SKM-1 treated with dmso at 0.1 percent for 144 hours (cell line): ENCODE measurements around the gene ATE1.
A peak's percentile ranks its signal among the peaks of the same experiment; 100 is the strongest.

Experiments
- DNase-seq: peaks from one replicate; lab custom pipeline; 2025; ENCODE audit not compliant: unreplicated experiment; lab: John Stamatoyannopoulos, UW

ATE1 gene

DNA sequence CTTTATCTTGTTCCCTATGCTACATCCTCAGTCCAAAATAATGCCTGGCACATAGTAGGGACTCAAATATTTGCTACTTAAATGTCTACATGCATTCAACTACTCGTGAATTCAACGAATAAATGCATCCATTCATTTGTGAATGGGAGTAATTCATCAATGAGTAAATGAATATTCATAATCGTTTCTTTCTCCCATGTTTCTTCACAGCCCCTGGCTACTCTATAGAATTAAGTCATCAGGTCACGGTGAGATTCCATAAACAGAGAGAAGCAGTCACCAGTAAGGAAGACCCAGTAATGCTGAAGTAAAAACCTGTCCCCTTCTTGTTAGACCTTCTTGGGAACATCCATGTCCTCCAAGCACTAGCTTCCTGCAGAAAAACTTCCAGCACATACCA lies 48.4 kb downstream of the ATE1 start:
- DNase-seq, result no peak

DNA sequence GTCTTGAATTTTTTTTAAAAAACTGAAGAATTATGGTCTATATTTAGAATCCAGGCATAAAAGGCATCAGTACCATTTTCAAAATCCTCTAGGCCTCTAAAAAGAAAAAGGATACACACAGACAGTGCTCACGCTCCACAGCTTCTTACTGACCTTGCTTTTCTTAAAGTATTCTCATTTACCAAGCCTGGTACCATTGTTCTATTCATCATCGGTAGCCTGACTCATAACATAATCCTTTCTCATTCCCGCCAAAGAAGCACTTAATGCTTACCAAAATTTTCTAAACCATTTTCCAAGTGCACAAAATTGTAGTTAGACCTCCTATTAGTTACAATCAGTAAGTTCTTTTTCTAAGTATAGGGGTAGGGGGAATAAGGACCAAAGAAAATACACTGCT lies 54.6 kb downstream of the ATE1 start:
- DNase-seq, result no peak

DNA sequence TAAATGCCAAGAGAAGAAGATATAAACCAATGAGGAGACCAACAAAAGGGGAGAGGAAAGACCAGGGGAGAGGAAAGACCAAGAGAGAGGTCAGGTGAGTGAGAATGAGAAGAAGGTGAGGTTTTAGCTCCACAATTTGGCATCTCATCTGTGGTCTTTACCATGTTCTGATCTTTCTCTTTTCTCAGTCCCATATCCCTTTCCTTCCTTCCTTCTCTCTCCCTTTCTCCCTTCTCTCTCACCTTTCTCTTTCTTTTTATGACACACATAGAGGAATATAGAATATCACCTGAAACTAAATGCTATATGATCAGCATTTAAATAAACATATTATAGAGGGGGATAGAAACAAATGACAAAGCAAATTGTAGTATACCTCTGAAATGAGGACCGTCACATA lies 57.4 kb downstream of the ATE1 start:
- no peak for DNase-seq

DNA sequence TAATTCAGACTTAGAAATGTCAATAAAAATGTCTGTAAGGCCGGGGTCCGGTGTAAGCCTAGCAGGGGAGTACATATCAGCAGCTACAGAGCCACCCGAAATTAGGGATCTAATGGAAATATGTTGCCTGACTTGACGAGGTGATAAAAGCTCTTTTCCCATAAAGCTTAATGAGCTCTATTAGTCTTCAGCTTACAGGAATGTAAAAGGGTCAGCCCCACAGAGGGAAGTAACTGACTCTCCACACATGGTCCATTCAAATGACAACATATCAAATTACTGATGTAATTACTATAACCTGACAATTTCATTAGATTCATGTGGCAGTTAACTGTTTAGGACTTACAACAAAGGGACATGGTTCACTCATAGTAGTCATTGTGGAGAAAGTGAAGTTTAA lies 62.3 kb downstream of the ATE1 start:
- no peak for DNase-seq

DNA sequence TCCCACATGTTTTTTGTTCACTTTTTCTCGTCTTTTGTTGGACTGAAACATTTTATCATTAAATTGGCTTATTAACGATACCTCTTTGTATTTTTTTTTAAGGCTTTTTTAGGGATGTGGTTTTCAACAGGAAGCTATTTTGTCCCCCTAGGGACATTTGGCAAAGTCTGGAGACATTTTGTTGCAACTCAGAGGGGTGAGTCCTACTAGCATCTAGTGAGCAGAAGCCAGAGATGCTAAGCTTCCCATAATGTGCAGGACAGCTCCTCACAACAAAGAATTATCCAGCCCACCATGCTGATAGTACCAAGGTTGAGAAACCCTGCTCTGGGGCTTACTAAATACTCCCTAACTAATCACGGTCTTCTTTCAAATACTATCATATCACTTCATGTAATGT lies 63.2 kb downstream of the ATE1 start:
- no peak for DNase-seq

DNA sequence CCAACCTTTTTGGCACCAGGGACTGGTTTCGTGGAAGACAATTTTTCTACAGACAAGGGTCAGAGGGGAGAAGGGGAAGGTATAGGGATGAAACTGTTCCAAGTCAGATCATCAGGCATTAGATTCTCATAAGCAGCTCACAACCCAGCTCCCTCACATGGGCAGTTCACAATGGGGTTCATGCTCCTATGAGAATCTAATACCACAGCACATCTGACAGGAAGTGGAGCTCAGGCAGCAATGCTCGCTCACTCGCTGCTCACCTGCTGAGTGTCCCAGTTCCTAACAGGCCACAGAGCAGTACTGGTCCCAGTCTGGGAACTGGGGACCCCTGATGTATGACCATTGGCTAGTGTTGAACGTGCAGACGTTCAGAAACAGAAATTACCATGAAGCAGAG lies 63.7 kb downstream of the ATE1 start:
- DNase-seq, result no peak

DNA sequence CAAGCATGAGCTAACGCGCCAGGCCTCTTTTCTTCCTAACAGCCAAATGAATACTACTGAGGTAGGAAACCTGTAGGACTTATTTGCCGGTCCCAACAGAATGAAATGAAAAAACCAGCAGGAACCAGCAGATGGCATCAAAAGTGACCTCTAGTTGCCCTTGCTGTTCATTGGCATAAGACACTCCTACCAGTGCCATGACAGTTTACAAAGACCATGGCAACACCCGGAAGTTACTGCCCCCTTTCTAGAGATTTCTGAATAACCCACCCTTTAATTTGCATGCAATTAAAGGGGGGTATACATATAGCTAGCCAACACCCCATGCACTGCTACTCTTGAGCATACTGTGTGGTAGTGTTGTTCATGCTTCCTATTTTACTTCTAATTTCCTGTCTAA lies 65.2 kb downstream of the ATE1 start:
- DNase-seq, result no peak

DNA sequence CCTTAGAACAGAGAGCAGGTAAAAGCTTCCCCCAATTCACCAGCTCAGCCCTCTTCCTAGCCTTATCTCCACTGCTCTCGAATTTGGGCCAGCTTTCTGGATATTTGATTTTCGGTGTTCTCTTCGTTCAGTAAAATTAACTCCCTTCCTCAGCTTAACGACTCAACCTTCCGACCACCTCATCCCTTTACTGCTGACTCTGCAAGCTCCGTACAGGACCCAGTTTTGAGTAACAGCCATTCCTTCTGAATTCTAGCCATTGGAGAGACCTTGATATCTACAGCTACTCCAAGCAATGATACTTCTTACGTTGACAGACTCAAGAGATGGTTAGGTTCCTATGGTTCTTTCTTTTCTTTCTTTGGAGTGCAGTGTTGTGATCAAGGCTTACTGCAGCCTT lies 65.8 kb downstream of the ATE1 start:
- DNase-seq, result no peak

DNA sequence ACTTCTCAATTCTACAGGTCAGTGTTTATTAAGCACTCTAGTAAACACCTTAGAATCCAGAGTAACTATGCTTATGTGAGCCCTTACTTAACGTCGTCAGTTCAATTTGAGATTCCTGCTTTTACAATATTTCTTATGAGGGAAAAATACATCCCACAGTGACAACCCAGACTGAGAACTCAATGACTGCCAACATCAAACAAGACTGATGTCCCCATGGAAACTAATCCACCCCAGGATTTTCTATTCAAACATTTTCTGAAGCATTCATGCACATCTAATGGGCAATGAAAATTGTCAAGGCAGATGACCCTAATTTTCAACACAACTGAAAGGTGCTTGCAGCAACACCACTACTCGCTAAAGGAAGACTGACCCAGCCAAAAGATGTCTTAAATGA lies 67.0 kb downstream of the ATE1 start:
- DNase-seq, result no peak

DNA sequence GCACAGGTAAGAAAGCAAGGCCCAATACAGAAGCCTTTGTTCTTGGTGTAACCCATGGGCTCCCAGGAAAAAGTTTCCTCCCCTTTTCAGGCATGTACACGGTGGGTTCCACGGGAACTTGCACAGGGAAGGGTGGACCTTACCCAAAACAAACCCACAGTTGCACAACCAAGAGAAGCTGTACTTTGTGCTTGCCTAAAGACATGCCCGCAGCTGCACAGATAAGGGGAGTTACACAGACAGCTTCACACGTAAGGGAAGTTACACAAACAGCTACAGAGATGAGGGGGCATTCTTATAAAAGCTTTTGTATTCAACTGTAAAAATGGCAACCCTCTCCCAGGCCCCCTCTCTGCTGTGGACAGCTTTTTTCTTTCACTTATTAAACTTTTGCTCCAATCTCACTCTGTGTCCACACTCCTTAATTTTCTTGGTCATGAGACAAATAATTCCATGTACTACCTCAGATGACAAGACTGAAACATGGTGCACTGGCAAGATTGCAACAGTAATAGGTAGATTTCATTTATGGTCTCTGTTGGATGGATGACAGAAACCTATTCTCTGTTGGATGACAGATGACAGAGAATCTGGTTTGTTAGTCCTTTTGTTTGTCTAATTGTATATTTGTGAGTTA lies 72.9 kb downstream of the ATE1 start:
- peak; percentile 25 for DNase-seq

DNA sequence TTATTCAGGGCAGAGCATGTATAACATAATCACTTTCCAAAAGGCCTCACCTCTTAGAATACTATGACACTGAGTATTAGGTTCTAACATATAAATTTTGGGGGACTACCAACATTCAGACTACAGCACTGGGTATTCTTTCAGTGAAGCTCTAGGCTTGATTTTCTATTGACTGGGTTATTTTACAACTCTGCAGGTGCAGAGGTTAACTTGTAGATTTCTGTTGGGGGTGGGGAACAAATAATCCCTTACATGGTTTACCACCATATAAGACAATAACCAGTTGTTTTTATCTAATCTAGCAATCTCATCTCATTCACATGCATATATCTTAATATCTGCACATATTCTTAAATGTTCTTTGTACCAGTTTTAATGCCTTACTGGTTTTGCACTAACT lies 73.9 kb downstream of the ATE1 start:
- no peak for DNase-seq

DNA sequence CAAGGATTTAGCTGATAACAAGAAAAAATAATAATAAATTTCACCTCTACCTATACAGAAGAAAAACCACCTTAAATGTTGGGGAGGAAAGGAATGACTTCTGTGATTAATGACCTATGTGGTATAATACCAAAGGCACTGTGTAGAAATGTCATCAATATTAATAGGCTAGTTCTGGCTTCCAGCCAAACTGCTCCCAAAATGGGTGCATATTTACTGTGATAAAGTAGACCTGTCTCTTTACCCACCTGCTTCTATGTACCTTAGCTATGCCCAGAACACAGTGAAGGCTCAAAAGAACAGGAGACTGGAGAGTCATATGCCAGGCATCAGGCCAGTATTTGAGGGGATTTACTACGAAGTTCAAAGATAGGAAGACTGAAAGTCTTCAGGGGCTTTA lies 76.0 kb downstream of the ATE1 start:
- DNase-seq, result no peak

DNA sequence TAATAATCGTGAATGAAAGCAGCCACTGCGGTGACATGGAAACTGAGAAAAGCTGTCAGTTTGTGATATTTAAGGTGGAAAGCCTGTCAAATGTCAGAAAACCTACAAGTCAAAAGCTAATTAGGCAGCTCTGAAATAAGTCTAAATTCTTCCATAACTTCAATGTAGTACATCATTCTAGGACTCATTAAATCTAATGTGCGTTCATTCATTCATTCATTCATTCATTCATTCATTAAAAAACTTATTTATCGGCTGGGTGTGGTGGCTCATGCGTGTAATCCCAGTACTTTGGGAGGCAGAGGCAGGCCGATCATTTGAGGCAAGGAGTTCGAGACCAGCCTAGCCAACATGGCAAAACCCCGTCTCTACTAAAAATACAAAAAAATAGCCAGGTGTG lies 79.7 kb downstream of the ATE1 start:
- DNase-seq, result no peak

DNA sequence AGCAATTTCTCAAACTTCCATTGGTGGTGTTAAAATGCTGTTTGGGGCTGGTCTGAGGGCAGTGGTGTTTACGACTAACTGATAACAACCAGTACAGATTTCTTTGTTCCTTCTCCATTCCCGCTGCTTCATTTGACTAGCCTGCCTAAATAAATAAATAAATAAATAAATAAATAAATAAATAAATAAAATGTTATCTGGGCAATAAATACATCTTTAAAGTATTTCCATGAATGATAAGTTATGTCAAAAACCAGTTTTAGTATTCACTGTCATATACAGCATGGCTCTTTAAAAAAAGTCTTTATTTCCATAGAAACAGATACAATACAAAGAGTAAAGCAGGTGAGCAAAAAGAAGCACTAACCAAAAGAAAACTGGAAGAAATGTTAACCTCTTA lies 81.3 kb downstream of the ATE1 start:
- no peak for DNase-seq

DNA sequence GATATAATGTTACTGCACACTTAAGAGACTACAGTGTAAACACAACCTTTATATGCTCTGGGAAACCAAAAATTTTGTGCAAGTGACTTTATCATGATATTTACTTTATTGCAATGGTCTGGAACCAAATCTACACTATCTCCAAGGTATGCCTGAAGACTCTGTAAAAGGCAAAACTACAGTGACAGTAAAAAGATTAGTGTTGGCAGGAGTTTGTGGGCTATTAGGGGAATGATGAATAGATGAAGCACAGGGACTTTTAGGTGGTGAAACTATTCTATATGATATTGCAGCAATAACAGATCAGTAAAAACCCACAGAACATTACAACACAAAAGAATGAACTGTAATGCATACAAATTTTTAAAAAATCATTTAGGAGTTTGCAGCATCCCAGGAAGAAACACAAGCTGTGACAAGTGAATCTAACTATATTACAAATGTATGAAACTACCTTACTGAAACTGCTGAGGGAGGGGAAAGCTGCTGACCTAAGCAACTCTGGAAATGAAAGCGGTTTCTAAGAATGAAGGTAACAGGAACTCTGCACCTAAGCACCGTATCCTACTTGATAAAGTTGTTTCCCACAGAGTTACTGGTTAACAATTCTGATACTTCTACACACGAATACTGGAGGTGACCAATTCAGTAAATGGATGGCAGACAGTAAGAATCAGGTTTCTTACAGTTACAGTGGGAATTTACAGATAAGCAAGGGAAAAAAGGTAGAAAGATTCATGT lies 82.6 kb downstream of the ATE1 start:
- no peak for DNase-seq

DNA sequence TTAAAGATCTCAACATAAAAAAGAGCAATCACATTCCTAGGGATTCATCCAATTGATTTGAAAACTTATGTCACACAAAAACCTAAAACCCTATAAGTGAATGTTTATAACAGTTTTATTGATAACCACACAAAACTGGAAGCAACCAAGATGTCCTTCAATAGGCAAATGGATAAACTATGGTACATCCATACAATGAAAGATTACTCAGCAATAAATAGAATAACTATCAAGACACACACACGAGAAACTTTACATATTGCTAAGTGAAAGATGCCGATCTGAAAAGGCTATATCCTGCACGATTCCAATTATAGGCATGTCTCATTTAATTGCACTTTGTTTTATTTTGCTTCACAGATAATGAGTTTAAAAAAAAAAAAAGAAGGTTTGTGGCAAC lies 83.3 kb downstream of the ATE1 start:
- DNase-seq, result no peak

DNA sequence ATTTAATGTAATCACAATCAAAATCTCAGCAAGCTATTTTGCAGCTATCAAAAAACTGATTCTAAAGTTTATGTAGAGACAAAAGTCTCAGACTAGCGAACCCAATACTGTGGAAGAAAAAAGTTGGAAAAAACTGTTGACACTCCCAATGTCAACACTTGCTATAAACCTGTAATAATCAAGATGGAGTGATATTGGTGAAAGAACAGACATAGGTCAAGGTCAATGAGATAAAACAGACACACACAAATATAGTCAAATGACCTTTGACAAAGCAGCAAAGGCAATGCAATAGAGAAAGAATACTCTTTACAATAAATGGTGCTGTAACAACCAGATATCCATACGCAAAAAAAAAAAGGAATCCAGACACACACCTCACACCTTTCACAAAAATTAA lies 84.5 kb downstream of the ATE1 start:
- DNase-seq, result no peak

DNA sequence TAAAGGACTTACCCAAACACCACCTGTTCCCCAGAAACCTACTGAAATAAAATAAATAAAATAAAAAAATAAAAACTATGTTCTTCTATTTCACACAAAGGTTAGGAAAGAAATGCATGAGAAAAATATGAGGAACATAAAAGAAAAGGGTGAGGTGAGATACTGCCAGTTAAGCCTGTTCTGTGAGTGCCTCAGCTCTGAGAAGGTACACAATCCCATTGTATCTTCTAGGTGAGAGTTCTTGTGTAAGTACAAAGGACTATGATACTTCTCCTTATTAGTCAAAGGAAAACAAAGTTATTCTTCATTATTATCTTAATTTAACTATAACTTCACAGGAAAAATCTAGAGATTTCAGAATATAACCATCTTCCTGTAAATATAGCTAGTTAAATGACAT lies 86.0 kb downstream of the ATE1 start:
- no peak for DNase-seq

DNA sequence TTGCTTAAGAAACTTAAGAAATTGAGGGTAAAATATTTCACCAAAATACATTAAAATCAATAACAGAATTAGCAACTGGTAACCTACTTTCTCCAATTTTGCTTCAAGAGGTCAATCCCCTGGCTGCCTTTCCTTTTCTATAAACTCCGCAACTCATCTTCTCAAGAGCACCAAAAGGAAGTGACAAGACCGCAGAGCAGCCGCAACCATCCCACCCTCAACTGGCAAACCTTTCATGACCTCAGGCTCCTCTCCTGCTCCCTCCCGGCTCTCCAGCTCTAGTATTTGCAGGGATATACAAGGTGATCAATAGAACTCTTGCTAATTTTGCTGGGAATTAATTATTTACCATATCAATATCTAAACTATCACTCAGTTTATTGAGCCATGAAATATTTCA lies 88.9 kb downstream of the ATE1 start:
- no peak for DNase-seq

DNA sequence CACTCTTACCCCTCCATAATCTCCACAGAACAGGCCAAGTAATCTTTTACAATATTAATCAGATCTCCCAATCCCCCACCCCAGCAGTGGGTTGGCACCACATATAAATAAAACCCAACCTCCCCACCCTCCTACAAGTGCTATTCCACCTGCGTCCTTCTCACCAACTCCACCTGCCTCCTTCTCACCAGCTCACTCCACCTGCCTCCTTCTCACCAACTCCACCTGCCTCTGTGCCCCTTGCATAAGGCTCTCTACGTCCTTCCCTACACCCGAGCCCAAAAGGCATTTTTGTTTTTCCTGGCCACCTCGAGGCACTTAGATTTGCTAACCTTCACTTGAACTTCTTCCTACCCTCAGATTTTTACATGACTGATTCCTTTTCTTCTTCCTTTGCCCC lies 89.7 kb downstream of the ATE1 start:
- DNase-seq, result no peak

DNA sequence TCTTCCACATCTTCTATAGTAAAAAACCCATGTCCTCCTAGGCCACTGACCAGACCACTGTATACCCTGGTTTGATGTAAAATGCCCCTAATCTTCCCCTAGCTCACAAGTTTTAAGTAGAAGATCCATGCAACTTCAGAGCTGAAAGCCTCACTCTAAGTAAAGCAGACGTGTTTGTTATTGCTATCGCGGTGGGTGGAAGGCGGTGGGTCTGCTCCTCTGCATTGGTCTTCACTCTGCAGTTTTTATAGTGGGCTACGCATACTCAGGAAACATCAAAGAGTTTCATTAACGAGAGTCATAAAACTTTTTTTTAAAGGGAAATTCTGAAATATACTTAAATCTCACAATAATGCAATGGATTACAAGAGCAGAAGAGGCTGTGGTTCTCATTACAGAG lies 91.7 kb downstream of the ATE1 start:
- DNase-seq, result no peak

DNA sequence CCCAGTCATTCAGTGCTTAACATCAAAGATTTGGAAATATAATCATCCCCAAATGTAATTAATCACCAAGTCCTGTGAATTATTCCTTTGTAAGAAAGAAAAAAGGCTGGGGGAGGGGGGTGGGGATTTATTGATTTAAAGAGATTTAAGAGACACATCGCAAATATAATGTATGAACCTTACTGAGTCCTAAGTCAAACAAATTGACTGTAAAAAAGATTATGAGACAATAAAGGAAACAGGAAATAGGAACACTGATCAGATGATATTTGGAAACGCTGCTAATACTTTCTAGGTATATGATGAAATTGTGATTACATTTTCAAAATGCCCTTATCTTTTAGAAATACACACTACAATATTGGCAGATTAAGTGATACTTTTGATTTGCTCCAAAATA lies 92.5 kb downstream of the ATE1 start:
- DNase-seq, result no peak

DNA sequence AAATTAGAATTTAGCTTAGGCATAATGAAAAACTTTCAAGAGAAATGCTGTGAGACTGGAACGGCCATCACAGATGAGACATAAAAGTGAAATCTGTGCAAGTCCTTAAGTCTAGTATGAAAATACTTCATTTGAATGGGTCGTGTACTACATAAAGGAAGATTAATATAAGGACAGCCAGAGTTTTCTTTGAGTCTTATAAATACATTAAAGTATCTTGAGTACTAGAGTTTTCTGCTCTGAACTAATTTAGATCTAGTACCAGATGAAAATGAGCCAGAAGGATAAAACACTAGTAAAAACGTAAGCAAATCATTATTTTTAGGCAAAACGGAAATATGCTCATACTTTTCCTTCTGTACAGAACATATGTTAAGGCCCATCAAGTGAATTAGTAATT lies 93.1 kb downstream of the ATE1 start:
- no peak for DNase-seq
